GM19452 (cell line): ENCODE data around the gene SLC39A1.

ENCODE experiments used
- ATAC-seq: cut with Tn5 transposase; IDR thresholded peaks from one replicate; pipeline ENCODE4 v1.9.1; 2021; ENCODE audit not compliant: unreplicated experiment

Gene SLC39A1

GRCh38 chr1:153953859-153954365 is 9.4 kb downstream of the SLC39A1 start:
- no peak for ATAC-seq

- no peak for ATAC-seq
These were observed 11.5 kb downstream of the SLC39A1 start for GRCh38 chr1:153951801-153952200.

GRCh38 chr1:153951183-153951582 is 12.2 kb downstream of the SLC39A1 start:
- ATAC-seq = no peak

GRCh38 chr1:153946622-153947241 is 16.6 kb downstream of the SLC39A1 start, which contains the start of gene DENND4B:
Gene DENND4B, minus strand, starts transcription at chr1:153946718. Its CDS starts 2,344 bp downstream, at chr1:153944374.
- ATAC-seq = peak; percentile 75

GRCh38 chr1:153945795-153946621 is 17.3 kb downstream of the SLC39A1 start:
- ATAC-seq = peak; percentile 66

- ATAC-seq = peak; percentile 4
These were observed 18.1 kb downstream of the SLC39A1 start for GRCh38 chr1:153945131-153945794.

GRCh38 chr1:153944827-153945117 is 18.6 kb downstream of the SLC39A1 start:
- ATAC-seq = no peak

- ATAC-seq = no peak
These were observed 19.1 kb downstream of the SLC39A1 start for GRCh38 chr1:153944005-153944826.

- no peak for ATAC-seq
These were observed 20.4 kb downstream of the SLC39A1 start for GRCh38 chr1:153942766-153943549.

- no peak for ATAC-seq
These were observed 21.3 kb downstream of the SLC39A1 start for GRCh38 chr1:153941826-153942725.

GRCh38 chr1:153940756-153941155 is 22.6 kb downstream of the SLC39A1 start:
- no peak for ATAC-seq

GRCh38 chr1:153939476-153939875 is 23.9 kb downstream of the SLC39A1 start:
- ATAC-seq = no peak

- no peak for ATAC-seq
These were observed 24.3 kb downstream of the SLC39A1 start for GRCh38 chr1:153938996-153939395.

GRCh38 chr1:153937331-153937730 is 26.0 kb downstream of the SLC39A1 start:
- ATAC-seq = no peak

- no peak for ATAC-seq
These were observed 27.1 kb downstream of the SLC39A1 start for GRCh38 chr1:153936011-153936802.

GRCh38 chr1:153934746-153935145 is 28.6 kb downstream of the SLC39A1 start:
- no peak for ATAC-seq

- ATAC-seq = no peak
These were observed 29.4 kb downstream of the SLC39A1 start for GRCh38 chr1:153933955-153934354.

GRCh38 chr1:153933430-153933829 is 29.9 kb downstream of the SLC39A1 start:
- no peak for ATAC-seq
